Measurements from ENCODE around the gene CEP170B.
"Not testable (repeated sequence)": the region's sequence is repeated elsewhere in the genome, so short reads cannot be mapped to it uniquely, and the experiment has no call there.

CEP170B gene

DNA sequence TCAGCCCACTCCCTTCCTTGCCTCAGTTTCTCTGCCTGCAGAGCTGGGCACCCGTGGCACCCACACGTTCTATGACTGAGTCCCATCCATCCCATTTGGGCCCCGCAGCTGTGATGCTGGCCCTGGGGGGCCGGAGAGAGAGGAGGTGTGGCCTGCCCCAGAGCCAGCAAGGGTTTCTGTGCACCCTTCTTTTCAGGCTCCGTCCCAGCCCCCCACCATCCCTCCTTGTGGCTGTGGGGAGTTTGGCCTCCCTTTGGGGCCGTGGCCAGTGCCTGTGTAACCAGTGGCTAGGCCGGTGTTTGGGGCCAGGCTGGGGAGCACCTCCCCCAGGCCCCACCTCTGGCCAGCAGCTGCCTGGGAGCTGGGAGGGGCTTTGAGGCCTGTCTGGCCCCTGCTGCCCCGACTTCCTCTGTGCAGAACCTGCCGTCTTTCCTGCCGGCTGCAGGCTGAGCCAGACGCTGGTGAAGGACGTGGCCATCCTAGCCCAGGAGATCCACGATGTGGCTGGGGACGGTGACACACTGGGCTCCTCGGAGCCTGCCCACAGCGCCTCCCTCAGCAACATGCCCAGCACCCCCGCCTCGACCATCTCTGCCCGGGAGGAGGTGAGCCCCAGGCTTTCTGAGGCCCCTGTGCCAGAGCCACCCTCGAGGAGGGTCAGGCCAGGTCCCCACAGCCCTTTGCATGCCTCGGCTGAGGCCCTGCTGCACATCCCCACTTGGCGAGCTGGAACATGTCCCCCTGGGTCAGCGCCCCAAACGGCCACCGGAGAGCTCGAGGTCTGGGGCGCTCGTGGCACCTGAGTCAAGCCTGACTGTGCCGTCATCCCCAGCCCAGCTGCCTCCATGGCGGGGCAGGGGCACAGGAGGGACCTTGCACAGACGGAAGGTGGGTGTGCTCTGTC, 27.7 kb downstream of the CEP170B start:
- DNase-seq: no peak

DNA sequence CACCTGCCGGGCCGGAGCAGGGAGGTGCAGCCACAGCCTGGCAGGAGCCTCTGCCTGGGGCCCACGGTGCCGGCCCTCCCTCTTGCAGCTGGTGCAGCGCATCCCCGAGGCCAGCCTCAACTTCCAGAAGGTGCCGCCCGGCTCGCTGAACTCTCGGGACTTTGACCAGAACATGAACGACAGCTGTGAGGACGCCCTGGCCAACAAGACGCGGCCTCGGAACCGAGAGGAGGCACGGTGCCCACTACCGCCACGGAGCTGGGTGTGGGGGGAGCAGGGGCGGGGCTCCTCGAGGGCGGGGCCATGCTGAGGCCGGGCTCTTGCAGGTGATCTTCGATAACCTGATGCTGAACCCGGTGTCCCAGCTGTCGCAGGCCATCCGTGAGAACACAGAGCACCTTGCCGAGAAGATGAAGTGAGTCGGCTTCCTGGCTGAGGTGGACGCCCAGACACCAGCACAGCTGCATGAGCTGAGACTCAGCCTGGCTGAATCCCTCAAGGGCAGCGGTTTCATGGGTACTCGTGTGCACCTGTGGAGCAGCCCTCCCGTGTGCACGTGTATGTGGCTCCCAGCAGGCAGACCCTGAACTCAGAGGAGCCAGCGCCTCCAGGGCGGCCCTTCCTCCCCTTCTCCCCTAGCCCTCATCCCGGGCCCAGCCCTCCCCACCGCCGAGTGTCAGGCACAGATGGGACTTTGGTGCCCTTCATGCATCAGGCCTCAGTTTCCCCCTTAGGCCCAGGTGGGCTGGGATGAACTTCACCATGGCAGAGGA, 28.6 kb downstream of the CEP170B start:
- peak; percentile 29 for DNase-seq

DNA sequence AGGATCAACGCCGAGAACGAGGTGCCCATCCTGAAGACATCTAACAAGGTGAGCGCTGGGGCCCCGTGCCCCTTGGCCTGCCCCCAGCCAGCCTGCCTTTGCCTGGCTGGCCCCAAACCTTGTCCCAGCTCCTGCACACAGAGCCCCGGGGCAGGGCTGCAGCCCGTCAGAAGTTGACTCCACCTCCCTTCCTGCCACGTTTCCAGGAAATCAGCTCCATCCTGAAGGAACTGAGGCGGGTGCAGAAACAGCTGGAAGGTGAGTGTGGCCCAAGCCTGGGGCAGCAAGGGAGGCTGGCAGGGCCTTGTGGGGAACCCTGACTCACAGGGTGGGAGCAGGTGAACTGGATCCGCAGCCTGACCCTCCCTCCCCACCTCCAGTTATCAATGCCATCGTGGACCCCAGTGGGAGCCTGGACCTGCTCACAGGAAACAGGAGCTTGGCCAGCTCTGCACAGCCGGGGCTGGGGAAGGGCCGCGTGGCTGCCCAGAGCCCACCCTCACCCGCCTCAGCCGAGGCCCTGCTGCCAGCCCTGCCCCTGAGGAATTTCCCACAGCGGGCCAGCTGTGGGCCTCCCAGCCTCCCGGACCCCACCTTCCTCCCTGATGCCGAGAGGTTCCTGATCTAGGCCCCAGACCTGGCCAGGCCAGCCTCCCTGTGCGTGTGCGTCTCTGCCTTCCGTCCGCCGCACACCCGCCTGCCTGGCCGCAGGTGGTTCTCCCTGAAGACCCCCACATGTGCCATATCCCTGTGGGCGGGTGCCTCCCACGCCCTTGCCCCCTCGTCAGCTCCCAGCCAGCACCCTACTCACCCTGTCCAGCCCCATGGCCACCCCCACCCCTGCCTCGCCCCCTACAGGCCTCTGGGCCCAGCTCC, 29.5 kb downstream of the CEP170B start:
- peak; percentile 28 for DNase-seq

DNA sequence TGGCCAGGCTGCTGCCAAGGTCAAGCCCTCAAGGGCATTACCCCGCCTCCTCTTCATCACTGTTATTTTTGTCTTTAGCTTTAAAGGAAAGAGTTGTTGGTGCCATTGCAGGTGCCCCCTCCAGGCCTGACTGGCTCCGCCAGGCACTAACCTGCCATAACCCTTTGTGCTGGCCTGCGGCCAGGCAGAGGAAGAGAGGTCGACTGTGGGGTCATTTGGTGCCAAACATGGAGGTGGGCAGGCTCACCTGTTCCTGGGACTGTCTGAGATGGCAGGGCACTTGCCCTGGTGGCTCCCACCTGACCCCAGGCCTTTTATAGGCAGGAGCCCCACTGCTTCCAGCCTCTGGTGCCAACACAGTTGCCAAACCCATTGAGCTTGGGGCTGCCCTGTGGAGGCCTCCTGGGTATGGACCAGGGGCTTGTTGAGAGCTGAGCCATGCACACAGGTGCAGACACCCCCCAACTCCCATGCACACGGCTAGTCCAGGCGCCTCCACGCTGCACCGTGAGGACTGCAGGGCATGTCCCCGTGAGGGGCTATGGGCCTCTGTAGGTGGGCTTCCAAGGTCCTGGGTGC, 30.2 kb downstream of the CEP170B start:
- no peak for DNase-seq

DNA sequence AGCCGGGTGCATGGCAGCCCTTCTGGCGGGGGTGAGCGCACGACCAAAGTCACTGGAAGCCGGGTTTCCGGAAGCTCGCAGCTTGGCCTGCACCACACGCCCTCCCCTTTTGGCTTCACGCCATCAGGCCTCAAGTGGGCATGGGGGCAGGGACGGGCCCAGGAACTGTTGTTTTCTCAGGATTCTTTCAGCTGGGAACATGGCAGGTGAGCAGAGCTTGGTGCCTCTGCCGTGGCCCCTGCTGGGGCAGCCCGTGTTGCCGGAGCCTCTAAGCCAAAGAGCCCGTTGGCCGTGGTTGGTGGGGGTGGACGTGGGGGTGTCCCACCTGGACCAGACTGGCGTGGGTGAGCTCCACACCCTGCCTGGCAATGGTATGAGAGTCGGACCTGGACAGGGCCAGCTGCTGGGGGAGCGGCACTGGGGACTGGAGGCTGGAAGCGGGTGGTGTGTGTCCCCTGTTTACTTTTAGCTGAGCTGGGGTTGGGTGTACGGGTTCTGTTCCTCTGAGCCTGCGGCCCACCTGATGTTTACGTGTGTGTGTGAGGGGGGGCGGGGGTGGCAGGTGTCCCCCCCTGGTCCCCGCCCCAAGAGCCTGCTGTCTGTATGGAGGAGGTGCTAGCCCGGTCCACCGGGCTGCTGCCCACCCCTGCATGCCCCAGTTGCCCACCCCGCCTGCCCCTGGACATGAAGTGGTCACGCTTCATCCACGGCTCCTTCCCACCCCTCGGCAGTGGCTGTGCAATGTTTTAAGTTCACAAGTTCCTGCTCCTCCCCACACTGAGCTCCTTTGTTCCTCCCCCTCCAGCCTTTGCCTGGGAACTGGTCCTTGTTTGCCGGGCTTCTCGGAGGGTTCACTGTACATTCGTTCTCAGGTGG, 31.0 kb downstream of the CEP170B start:
- peak; percentile 37 for DNase-seq

DNA sequence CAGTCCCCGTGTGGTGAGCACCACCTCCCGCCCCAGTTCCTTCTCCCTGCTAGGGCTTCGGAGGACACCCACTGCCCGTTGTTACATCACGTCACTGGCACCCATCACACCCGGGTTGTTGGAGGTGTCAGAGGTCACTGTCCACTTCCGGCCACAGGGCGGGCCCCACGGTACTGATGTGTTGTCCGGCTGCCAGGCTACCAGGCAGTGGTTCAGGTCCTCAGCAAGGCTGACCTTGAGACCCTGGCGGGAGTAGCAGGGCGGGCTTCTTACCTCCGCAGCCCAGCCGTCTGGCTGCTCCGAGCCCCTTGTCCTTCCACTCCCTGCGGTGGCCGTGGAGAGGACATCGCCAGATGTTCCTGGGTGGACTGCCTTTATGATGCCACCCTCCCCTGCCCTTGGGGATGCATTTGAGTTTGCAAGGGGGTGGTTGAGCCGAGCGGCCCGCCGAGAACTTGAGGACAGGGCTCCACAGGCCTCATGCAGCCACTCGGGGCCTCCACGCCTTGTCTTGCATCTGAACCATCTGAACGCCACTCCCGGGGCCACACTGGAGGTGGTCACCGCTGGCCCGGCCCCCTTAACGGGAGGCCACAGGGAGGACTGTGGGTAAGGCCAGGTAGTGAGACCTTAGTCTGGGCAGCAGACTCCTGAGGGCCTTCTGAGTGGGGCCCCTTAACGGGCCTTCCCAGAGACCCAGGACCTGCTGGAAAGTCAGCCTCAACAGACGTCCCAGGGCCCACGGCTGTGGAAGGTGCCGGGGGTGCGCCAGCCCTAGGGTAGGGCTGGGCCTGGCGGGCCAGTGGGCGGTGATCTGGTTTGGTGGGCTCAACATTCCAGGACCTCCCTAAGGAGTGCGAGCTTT, 32.5 kb downstream of the CEP170B start:
- DNase-seq: peak; percentile 23

DNA sequence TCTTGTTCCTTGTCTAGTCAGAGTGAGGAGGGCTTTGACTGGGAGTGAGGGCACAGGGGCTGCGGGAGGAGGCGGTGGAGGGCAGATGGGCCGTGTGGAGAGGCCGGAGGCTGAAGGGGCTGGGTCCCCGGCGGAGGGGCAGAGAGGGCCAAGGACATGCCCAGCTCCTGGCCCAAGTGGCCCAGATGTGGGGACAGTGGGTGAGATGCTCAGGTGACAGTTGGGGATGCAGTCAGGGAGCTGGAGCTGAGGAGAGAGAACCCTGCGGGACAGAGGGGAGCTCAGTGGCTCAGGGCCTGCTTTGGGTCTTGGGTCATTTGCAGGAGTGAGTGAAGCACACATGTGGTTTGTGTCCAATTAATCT, 33.1 kb downstream of the CEP170B start:
- no peak for DNase-seq

DNA sequence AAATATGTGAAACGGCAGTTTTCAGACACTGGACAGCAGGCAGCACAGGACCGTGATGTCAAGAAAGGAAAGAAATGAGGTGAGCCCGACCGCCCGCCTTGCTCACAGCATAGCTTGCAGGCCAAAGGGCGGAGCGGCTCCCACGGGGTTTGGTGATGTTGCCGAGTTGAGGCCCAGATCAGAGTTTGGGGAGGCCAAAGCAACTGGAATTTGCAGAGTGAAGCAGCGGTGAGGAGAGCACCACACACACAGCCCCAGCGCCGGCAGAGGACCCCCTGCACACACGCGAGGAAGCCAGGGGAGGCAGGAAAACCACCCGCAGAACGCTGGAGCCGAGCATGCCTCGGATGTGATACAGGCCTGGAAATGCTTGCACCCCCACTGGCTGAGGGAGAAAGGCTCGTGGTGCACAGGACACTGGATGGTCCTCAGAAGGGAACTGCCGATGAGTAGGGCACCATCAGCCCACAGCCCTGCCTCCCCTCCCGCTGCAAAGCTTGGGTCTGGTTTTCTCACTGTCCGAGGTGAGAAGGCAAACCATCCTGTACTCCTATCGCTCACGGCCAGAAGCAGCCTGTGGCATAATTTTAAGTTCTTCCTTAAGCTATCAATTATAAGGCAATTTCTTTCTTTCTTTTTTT, 33.9 kb downstream of the CEP170B start:
- DNase-seq: peak; percentile 68

DNA sequence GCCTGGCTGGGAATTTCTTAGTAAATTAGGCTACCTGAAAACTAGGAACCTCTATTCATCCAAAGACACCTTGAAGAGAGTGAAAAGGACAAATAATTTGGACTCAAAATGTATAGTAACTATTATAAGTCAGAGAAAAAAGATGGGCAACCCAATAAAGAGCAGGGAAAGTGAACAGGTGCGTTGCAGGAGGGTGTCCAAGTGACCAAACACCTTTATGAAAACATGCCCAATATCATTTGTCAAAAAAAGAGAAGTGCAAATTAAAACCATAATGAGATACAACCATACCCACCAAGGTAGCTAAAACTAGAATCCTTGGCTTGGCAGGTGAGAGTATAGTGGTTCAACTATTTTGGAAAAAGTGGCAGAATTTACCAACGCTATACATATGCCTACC, 34.7 kb downstream of the CEP170B start:
- DNase-seq: no peak

DNA sequence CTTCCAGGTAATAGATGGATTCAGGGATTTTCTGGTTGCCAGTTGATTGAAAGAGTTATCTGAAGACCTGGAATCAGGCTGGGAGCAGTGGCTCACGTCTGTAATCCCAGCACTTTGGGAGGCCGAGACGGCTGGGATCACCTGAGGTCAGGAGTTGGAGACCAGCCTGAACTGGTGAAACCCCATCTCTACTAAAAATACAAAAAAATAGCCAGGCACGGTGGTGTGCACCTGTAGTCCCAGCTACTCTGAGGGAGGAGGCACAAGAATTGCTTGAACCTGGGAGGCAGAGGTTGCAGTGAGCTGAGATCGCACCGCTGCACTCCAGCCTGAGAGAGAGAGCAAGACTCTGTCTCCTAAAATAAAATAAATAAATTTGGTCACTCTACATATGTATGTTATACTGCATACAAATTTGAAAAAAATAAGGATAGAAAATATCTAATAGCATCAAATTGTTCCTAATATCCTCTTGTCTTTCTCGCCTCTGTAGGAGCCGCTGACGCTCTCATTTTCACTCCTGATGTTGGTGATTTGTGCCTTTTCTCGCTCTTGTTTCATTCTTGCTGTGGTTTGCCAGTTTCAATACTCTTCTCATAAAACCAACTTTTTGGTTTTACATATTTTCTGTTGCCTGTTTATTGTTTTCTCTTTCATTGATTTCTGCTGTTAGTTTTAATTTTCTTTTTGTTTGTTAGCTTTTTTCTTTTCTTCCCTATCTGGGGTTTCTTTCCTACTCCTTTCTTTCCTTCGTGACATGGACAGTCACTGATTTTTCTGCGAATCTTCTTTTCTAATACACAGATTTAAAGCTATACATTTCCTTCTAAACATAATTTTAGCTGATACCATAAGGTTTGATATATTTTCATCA, 35.8 kb downstream of the CEP170B start:
- DNase-seq: no peak

DNA sequence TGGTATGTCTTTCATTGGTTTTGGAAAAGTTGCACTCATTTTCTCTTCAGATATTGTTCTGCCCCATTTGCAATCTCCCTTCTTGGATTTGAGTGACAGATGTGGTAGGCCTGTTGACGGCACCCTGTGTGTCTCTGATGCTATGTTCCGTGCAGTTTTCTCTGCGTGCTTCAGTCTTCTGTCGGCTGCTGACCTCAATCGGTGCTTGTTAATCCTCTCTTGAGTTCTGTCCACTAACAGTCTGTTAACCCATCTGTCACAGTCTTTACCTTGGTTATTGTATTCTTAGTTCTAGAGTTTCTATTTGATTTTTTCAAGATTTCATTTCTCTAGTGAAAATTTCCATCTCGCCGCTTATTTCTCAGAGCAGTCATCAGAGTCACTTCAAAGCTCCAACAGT, 38.9 kb downstream of the CEP170B start:
- DNase-seq: no peak

DNA sequence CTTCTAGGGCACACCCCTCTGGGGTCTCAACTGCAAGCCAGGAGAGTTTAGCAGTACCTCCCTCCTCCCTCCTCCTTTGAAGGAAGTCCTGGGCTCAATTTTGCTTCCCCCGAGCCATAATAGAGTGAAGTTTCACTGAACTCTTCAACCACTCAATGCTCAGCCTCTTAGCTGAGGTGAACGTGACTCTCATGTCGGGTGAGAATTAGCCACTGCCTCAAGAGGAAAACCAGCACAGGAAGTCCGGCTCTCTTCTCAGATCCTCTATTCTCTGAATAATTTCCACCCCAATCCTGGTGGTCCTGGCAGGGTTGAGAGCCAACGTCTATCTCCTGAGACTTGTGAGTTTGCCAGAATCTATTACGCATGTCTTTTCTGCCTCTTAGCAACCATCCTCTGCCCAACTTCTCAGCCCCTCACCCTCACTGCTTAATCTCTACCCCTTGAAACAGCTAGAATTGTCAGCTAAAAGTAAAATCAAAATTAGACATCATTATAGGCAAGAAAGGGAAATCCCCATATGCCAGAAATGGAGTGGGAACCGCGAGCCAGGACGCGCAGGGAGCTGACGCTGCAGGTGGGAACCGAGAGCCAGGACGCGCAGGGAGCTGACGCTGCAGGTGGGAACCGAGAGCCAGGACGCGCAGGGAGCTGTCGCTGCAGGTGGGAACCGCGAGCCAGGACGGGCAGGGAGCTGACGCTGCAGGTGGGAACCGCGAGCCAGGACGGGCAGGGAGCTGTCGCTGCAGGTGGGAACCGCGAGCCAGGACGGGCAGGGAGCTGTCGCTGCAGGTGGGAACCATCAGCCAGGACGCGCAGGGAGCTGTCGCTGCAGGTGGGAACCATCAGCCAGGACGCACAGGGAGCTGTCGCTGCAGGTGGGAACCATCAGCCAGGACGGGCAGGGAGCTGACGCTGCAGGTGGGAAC, 39.8 kb downstream of the CEP170B start:
- DNase-seq: not testable (repeated sequence)

DNA sequence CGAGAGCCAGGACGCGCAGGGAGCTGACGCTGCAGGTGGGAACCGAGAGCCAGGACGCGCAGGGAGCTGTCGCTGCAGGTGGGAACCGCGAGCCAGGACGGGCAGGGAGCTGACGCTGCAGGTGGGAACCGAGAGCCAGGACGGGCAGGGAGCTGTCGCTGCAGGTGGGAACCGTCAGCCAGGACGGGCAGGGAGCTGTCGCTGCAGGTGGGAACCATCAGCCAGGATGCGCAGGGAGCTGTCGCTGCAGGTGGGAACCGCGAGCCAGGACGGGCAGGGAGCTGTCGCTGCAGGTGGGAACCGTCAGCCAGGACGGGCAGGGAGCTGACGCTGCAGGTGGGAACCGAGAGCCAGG, 40.5 kb downstream of the CEP170B start:
- DNase-seq: not testable (repeated sequence)

DNA sequence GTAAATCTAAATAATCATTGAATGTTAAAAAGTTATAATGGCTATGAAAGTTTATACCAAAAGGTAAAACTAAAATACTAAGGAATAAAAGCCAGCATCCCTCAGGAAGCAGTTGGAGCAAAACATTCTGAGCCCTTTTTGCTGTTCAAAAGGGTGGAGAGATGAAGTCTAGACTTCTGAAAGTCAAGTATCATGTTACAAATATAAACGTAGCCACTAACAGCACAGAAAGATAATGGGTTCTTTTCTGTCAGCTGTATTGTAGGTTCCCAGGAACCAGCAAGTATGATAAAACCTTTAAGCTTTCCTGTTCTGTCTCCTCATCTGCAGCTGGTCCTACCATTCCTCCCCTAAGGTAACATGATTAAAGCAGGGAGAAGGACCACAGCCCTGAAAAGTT, 43.2 kb downstream of the CEP170B start:
- no peak for DNase-seq

DNA sequence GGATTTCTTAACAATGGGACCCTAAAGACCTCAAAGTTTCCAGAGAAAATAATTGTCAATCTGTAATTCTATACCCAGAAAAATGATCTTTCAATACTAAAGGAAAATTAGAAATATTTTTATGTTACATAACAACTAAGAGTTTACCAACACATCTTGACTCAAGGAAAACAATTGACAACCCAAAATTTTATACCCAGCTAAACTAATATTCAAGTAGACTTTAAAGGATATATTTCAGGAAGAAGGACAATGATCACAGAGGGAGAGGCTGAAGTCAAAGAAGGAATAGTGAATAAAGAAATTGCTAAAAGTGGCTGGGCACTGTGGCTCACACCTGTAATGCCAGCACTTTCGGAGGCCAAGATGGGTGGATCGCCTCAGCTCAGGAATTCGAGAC, 47.0 kb downstream of the CEP170B start:
- DNase-seq: no peak

DNA sequence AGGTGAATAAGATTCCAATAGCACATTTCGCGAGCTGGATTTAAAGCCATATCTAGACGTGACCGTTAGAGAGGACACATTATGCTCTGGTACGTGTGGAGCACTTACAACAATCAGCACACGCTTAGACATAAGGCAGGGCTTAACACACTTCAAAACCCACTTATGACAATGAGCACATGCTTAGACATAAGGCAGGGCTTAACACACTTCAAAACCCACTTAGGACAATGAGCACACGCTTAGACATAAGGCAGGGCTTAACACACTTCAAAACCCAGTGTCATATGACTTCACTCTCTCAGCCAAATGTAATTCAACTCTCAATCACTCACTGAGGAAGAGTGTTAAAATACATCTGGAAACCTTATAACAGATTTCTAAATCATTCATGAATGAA, 48.4 kb downstream of the CEP170B start:
- DNase-seq: no peak

DNA sequence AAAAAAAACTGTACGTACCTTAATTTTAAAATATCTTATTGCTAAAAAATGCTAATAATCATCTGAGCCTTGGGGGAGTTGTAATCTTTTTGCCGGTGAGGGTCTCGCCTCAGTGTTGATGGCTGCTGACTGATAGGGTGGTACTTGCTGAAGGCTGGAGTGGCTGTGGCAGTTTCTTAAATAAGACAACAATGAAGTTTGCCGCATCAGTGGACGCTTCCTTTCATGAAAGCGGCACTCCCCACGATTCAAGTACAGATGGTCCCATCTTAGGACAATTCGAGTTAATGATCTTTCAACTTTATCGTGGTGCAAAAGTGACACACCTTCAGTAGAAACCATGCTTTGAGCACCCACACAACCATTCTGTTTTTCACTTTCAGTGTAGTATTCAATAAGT, 52.0 kb downstream of the CEP170B start:
- DNase-seq: no peak

DNA sequence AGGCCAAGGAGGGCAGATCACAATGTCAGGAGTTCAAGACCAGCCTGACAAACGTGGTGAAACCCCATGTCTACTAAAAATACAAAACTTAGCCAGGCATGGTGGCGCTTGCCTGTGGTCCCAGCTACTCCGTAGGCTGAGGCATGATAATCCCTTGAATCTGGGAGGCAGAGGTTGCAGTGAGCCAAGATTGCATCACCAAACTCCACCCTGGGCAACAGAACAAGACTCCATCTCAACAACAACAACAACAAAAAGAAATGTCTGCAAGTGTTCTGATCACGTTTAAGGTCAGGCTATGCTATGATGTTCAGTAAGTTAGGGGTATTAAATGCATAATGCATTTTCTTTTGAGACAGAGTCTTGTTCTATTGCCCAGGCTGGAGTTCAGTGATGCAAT, 52.9 kb downstream of the CEP170B start:
- DNase-seq: no peak
